Tibial artery (tissue), 4 donors: ENCODE measurements around the gene MINDY3.
A peak's percentile ranks its signal among the peaks of the same experiment; 100 is the strongest.

ENCODE experiments used
- DNase-seq, 2 donors: peaks; one replicate each; pipeline ENCODE4 v3.0.0-alpha.2; 2019
- H3K27ac ChIP-seq, 2 donors: fragments of 200-600 bp; sonication (generic) in 1 of 2; 1 replicate in 1 of 2; 2 replicates in 1 of 2; pipeline ENCODE4 v1.5.1; 2018 to 2019; ENCODE audit warnings: mild to moderate bottlenecking in 1 of 2
- H3K27me3 ChIP-seq, 2 donors: fragments of 200-600 bp; sonication (generic) in 1 of 2; one replicate each; pipeline versions ENCODE4 v1.5.1 to v1.6.0; 2016 to 2019
- H3K36me3 ChIP-seq, 3 donors: fragments of 200-600 bp; sonication (generic) in 2 of 3; one replicate each; pipeline ENCODE4 v1.5.1; 2016 to 2019; ENCODE audit warnings: mild to moderate bottlenecking in 2 of 3
- H3K4me1 ChIP-seq, 4 donors: fragments of 200-600 bp; sonication (generic) in 2 of 4; 1 replicate in 3 of 4; 2 replicates in 1 of 4; pipeline ENCODE4 v1.5.1; 2016 to 2019
- H3K4me3 ChIP-seq, 2 donors: fragments of 200-600 bp; sonication (generic) in 1 of 2; 1 replicate in 1 of 2; 2 replicates in 1 of 2; pipeline ENCODE4 v1.5.1; 2018 to 2019; ENCODE audit warnings: mild to moderate bottlenecking in 2 of 2
- H3K9me3 ChIP-seq, 3 donors: fragments of 200-600 bp; sonication (generic) in 1 of 3; one replicate each; pipeline ENCODE4 v1.5.1; 2016 to 2019
- intact Hi-C: fragments of 100-400 bp; cut with DNase I; formaldehyde crosslinking; loops from one replicate; pipeline ENCODE4 v1.15.0; 2023; ENCODE audit warnings: low total_unique reads
- TF ChIP-seq, protein P1 (sequence below), 2 experiments: fragments of 200-600 bp in 1 of 2; fragments of 450-650 bp in 1 of 2; IDR thresholded peaks; one replicate each; pipeline ENCODE4 v1.5.1; 2017 to 2019; ENCODE audit warnings: antibody characterized with exemption in 2 of 2, mild to moderate bottlenecking in 1 of 2, moderate library complexity in 1 of 2

MINDY3 gene

DNA sequence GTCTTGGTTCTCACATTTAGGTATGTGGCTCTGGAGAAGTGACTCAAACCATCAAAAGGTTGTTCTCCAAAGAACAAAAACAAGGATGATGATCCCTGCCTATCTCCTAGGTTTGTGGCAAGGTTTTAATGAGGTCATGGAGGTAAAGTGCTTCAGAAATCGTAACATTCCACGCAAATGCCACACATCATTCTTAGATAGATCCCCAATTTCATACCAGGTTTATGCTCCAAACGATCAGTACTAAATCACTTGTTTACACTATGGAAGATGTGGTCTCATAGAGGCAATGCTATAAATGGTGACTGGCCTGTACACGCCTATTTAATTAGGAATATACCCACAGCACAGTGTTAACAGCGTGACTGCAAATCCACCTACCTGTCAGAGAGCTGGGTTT lies 66.6 kb downstream of the MINDY3 start:
- peaks cover 0 to 44% (median 19%) of the 10 kb centered on the region in 4 donors for H3K4me1 ChIP-seq
- H3K36me3 ChIP-seq, result no peaks in the 10 kb centered on the region
- no peak overlapping the region for H3K4me3 ChIP-seq
- peak overlapping the region; percentile 56 to 74 for H3K27ac ChIP-seq
- intact Hi-C loops, result no loop called here
- no peaks in the 10 kb centered on the region for H3K9me3 ChIP-seq
- DNase-seq, result no peak
- no peaks in the 10 kb centered on the region for H3K27me3 ChIP-seq
- TF ChIP-seq, protein P1, sequence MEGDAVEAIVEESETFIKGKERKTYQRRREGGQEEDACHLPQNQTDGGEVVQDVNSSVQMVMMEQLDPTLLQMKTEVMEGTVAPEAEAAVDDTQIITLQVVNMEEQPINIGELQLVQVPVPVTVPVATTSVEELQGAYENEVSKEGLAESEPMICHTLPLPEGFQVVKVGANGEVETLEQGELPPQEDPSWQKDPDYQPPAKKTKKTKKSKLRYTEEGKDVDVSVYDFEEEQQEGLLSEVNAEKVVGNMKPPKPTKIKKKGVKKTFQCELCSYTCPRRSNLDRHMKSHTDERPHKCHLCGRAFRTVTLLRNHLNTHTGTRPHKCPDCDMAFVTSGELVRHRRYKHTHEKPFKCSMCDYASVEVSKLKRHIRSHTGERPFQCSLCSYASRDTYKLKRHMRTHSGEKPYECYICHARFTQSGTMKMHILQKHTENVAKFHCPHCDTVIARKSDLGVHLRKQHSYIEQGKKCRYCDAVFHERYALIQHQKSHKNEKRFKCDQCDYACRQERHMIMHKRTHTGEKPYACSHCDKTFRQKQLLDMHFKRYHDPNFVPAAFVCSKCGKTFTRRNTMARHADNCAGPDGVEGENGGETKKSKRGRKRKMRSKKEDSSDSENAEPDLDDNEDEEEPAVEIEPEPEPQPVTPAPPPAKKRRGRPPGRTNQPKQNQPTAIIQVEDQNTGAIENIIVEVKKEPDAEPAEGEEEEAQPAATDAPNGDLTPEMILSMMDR (IDR thresholded peaks at IDR 0.05), result no peak

DNA sequence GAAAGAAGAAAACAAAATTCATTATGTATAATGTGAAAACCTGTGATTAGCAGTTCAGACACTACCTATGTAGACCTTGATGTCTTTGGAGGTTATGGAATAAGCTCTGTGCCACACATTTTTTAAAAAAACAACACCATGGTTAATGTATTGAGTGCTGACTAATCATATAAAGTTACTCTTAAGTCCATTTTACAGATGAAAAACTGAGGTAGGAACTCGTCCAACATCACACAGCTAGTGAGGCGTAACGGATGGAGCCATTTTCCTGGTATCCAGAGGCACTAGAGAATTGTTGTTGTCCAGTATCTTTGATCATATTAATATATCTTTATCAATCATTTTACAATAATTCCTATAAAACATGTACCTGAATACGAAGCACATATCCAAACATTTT lies 67.5 kb downstream of the MINDY3 start:
- H3K9me3 ChIP-seq, result no peaks in the 10 kb centered on the region
- no peak for DNase-seq
- no peak overlapping the region for H3K4me3 ChIP-seq
- H3K27ac ChIP-seq, result peak overlapping the region; percentile 56 to 74
- intact Hi-C loops, result no loop called here
- H3K27me3 ChIP-seq, result no peaks in the 10 kb centered on the region
- H3K36me3 ChIP-seq, result peaks cover 0 to 2% (median 0%) of the 10 kb centered on the region in 3 donors
- TF ChIP-seq, protein P1 (IDR thresholded peaks at IDR 0.05), result no peak
- peaks cover 0 to 49% (median 19%) of the 10 kb centered on the region in 4 donors for H3K4me1 ChIP-seq

DNA sequence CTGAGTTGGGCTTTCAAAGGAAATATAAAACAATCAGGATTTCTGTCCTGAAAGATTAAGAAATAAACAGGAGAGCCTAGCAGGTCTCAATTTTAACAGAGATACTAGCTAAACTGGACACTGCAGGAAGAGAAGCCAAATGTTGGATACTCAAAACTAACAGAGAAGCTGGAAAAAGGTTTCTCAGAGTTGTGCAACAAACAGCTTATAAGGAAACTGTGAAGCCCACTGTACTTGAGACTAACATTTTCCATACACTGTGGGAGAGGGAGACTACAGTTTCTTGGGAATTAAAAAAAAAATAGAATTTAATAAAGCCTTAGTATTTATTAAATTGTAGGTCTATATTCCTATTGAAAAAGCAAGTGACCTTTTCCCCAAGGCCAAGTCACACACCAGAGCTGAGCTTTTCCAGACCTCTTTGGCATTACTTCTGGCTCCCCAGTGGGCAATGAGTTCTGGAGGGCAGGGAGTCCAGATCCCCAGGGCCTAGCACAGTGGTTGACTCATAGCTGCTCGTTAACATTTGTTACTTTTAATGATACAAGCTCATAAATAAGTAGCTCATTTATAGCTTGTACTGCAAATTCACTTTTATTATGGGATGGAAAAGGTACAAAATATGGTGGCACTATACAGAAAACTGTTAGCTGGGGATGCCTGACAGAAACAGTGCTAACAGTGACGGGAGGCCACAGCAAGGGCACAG lies 68.3 kb downstream of the MINDY3 start:
- peak overlapping the region; percentile 56 to 74 for H3K27ac ChIP-seq
- no peaks in the 10 kb centered on the region for H3K27me3 ChIP-seq
- no peak overlapping the region for H3K4me3 ChIP-seq
- H3K4me1 ChIP-seq, result peaks cover 0 to 56% (median 19%) of the 10 kb centered on the region in 4 donors
- peaks cover 0 to 10% (median 0%) of the 10 kb centered on the region in 3 donors for H3K36me3 ChIP-seq
- H3K9me3 ChIP-seq, result no peaks in the 10 kb centered on the region
- DNase-seq, result peak; percentile 28 to 74
- intact Hi-C loops, result no loop called here
- TF ChIP-seq, protein P1 (IDR thresholded peaks at IDR 0.05), result no peak

DNA sequence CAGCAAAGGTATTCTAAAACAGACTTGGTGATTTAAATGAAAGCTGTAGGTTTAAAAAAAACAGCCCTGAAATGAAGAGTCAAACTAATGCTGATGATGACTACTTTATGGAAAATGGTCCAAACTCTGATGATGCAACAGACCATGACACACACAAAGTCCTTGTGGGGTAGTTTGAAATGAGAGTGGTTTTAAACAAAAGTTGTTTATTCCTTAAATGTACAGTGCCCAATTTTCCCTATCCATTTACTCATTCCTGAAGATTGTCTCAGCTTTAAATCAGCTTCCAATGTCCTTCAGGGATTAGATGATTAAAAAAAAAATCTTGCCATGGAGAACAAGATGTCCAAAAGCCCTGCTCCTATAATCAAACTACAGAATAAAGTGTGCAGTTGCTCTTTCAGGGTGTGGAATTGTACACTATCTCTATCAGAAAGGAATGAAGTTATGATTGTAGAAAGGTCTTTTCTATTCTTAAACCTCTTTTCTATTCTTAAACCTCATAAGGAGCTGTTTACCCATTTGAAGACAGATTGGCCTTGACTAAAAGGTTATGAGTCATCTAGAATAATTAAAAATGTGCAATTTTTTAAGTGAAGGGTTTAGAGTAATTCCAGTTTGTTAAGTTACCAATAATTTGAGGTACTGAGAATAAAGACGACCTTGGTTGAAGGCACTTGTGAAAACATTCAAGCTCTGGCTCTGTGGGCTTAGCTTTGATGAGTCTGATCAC lies 70.3 kb downstream of the MINDY3 start:
- intact Hi-C loops, result no loop called here
- Histone ChIP-seq H3K27ac (peak overlapping the region; percentile 56 to 74), H3K9me3 (no peaks in the 10 kb centered on the region), H3K4me3 (no peak overlapping the region), H3K4me1 (peaks cover 0 to 70% (median 19%) of the 10 kb centered on the region in 4 donors), H3K36me3 (peaks cover 0 to 12% (median 8%) of the 10 kb centered on the region in 3 donors), H3K27me3 (no peaks in the 10 kb centered on the region)
- DNase-seq, result no peak
- TF ChIP-seq, protein P1 (IDR thresholded peaks at IDR 0.05), result no peak

DNA sequence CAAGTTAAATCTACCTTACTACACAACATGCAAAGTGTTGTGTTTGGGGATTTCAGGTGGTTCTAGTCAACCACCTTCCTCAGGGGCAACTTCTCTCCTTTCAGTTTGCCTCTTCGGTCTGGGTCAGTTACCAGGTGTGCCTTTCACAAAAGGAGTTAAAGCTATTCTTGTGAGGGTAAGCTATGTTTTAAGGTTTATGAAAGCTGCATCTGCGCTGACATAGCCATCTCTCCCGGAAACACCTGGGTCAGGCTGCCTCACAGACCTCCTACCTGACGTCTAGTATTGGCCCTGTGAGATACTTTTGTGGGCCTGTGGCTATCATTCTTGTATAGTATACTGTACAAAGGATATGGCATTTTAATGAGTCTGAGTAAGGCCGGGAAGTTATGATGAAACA lies 72.9 kb downstream of the MINDY3 start:
- peaks cover 0 to 19% (median 8%) of the 10 kb centered on the region in 3 donors for H3K36me3 ChIP-seq
- intact Hi-C loops, result no loop called here
- no peak overlapping the region for H3K4me3 ChIP-seq
- no peaks in the 10 kb centered on the region for H3K9me3 ChIP-seq
- peaks cover 0 to 64% (median 18%) of the 10 kb centered on the region in 4 donors for H3K4me1 ChIP-seq
- no peaks in the 10 kb centered on the region for H3K27me3 ChIP-seq
- DNase-seq, result no peak
- TF ChIP-seq, protein P1 (IDR thresholded peaks at IDR 0.05), result no peak
- H3K27ac ChIP-seq, result peak overlapping the region; percentile 40 to 74
